ENCODE data around the gene ADAMTS17.

ADAMTS17 gene

GRCh38 chr15:100114100-100114499 is 227.7 kb downstream of the ADAMTS17 start:
- no peak overlapping the region for H3K27ac Mint-ChIP-seq
- no peak for ATAC-seq (ENCODE audit: low read depth)
- H3K9me3 Mint-ChIP-seq = no peaks in the 10 kb centered on the region
- H3K4me1 Mint-ChIP-seq = no peaks in the 10 kb centered on the region
- DNase-seq (ENCODE audit: low spot score in 2 of 2) = no peak
- peaks cover 3% of the 10 kb centered on the region for H3K27me3 Mint-ChIP-seq
- H3K36me3 Mint-ChIP-seq = no peaks in the 10 kb centered on the region
- H3K4me3 Mint-ChIP-seq = no peak overlapping the region

- ATAC-seq (ENCODE audit: low read depth) (no peak), DNase-seq (ENCODE audit: low spot score in 2 of 2) (no peak)
- Mint-ChIP-seq H3K4me3 (no peak overlapping the region), H3K4me1 (no peaks in the 10 kb centered on the region), H3K27ac (no peak overlapping the region), H3K36me3 (no peaks in the 10 kb centered on the region), H3K27me3 (peaks cover 5% of the 10 kb centered on the region), H3K9me3 (no peaks in the 10 kb centered on the region)
Measured at GRCh38 chr15:100113351-100114080, 228.3 kb downstream of the ADAMTS17 start.

- DNase-seq (ENCODE audit: low spot score in 2 of 2) (no peak), ATAC-seq (ENCODE audit: low read depth) (no peak)
- H3K36me3 Mint-ChIP-seq = no peaks in the 10 kb centered on the region
- H3K4me3 Mint-ChIP-seq = no peak overlapping the region
- H3K27ac Mint-ChIP-seq = no peak overlapping the region
- H3K27me3 Mint-ChIP-seq = peaks cover 5% of the 10 kb centered on the region
- H3K9me3 Mint-ChIP-seq = no peaks in the 10 kb centered on the region
- no peaks in the 10 kb centered on the region for H3K4me1 Mint-ChIP-seq
Measured at GRCh38 chr15:100112636-100113305, 229.0 kb downstream of the ADAMTS17 start.

- H3K27ac Mint-ChIP-seq = no peak overlapping the region
Measured at GRCh38 chr15:100112061-100112420, 229.7 kb downstream of the ADAMTS17 start.

GRCh38 chr15:100111125-100112060 is 230.4 kb downstream of the ADAMTS17 start:
- DNase-seq (ENCODE audit: low spot score in 2 of 2) (no peak), ATAC-seq (ENCODE audit: low read depth) (no peak)
- no peaks in the 10 kb centered on the region for H3K4me1 Mint-ChIP-seq
- H3K27ac Mint-ChIP-seq = no peak overlapping the region
- H3K9me3 Mint-ChIP-seq = no peaks in the 10 kb centered on the region
- peaks cover 5% of the 10 kb centered on the region for H3K27me3 Mint-ChIP-seq
- no peak overlapping the region for H3K4me3 Mint-ChIP-seq
- H3K36me3 Mint-ChIP-seq = no peaks in the 10 kb centered on the region

More at GRCh38 chr15:100112061-100112420, 229.7 kb downstream of the ADAMTS17 start:
- ATAC-seq (ENCODE audit: low read depth) (no peak), DNase-seq (ENCODE audit: low spot score in 2 of 2) (no peak)
- Mint-ChIP-seq H3K4me1 (no peaks in the 10 kb centered on the region), H3K4me3 (no peak overlapping the region), H3K9me3 (no peaks in the 10 kb centered on the region), H3K27me3 (peaks cover 5% of the 10 kb centered on the region), H3K36me3 (no peaks in the 10 kb centered on the region)

- Mint-ChIP-seq H3K9me3 (no peaks in the 10 kb centered on the region), H3K4me3 (no peak overlapping the region), H3K27me3 (peaks cover 3% of the 10 kb centered on the region), H3K4me1 (no peaks in the 10 kb centered on the region), H3K27ac (no peak overlapping the region), H3K36me3 (no peaks in the 10 kb centered on the region)
- ATAC-seq (ENCODE audit: low read depth) (no peak), DNase-seq (ENCODE audit: low spot score in 2 of 2) (no peak)
Measured at GRCh38 chr15:100109486-100110035, 232.2 kb downstream of the ADAMTS17 start.

GRCh38 chr15:100108846-100109245 is 232.9 kb downstream of the ADAMTS17 start:
- H3K9me3 Mint-ChIP-seq = no peaks in the 10 kb centered on the region
- H3K27me3 Mint-ChIP-seq = peaks cover 3% of the 10 kb centered on the region
- ATAC-seq (ENCODE audit: low read depth) (no peak), DNase-seq (ENCODE audit: low spot score in 2 of 2) (no peak)
- H3K4me3 Mint-ChIP-seq = no peak overlapping the region
- no peak overlapping the region for H3K27ac Mint-ChIP-seq
- H3K36me3 Mint-ChIP-seq = no peaks in the 10 kb centered on the region
- H3K4me1 Mint-ChIP-seq = no peaks in the 10 kb centered on the region

- Mint-ChIP-seq H3K27me3 (peaks cover 3% of the 10 kb centered on the region), H3K27ac (no peak overlapping the region), H3K4me1 (no peaks in the 10 kb centered on the region), H3K4me3 (no peak overlapping the region), H3K9me3 (no peaks in the 10 kb centered on the region), H3K36me3 (no peaks in the 10 kb centered on the region)
- ATAC-seq (ENCODE audit: low read depth) (no peak), DNase-seq (ENCODE audit: low spot score in 2 of 2) (no peak)
Measured at GRCh38 chr15:100108346-100108745, 233.4 kb downstream of the ADAMTS17 start.

- Mint-ChIP-seq H3K4me3 (no peak overlapping the region), H3K9me3 (no peaks in the 10 kb centered on the region), H3K4me1 (no peaks in the 10 kb centered on the region), H3K27me3 (peaks cover 3% of the 10 kb centered on the region), H3K27ac (no peak overlapping the region), H3K36me3 (no peaks in the 10 kb centered on the region)
- DNase-seq (ENCODE audit: low spot score in 2 of 2) = no peak
- no peak for ATAC-seq (ENCODE audit: low read depth)
Measured at GRCh38 chr15:100107606-100108225, 234.1 kb downstream of the ADAMTS17 start.

- no peak overlapping the region for H3K4me3 Mint-ChIP-seq
- DNase-seq (ENCODE audit: low spot score in 2 of 2) (no peak), ATAC-seq (ENCODE audit: low read depth) (no peak)
- H3K4me1 Mint-ChIP-seq = no peaks in the 10 kb centered on the region
- no peak overlapping the region for H3K27ac Mint-ChIP-seq
- H3K9me3 Mint-ChIP-seq = no peaks in the 10 kb centered on the region
- peaks cover 3% of the 10 kb centered on the region for H3K27me3 Mint-ChIP-seq
- no peaks in the 10 kb centered on the region for H3K36me3 Mint-ChIP-seq
Measured at GRCh38 chr15:100107151-100107550, 234.6 kb downstream of the ADAMTS17 start.

GRCh38 chr15:100106732-100107131 is 235.0 kb downstream of the ADAMTS17 start:
- no peak overlapping the region for H3K4me3 Mint-ChIP-seq
- no peak overlapping the region for H3K27ac Mint-ChIP-seq
- peaks cover 3% of the 10 kb centered on the region for H3K27me3 Mint-ChIP-seq
- no peaks in the 10 kb centered on the region for H3K9me3 Mint-ChIP-seq
- H3K4me1 Mint-ChIP-seq = no peaks in the 10 kb centered on the region
- DNase-seq (ENCODE audit: low spot score in 2 of 2) = no peak
- no peaks in the 10 kb centered on the region for H3K36me3 Mint-ChIP-seq
- no peak for ATAC-seq (ENCODE audit: low read depth)

- no peak for ATAC-seq (ENCODE audit: low read depth)
- H3K36me3 Mint-ChIP-seq = no peaks in the 10 kb centered on the region
- no peak overlapping the region for H3K27ac Mint-ChIP-seq
Measured at GRCh38 chr15:100105101-100105500, 236.7 kb downstream of the ADAMTS17 start.

GRCh38 chr15:100104245-100104644 is 237.5 kb downstream of the ADAMTS17 start:
- Mint-ChIP-seq H3K9me3 (no peaks in the 10 kb centered on the region), H3K36me3 (no peaks in the 10 kb centered on the region), H3K27me3 (peaks cover 5% of the 10 kb centered on the region), H3K4me3 (no peak overlapping the region), H3K4me1 (no peaks in the 10 kb centered on the region), H3K27ac (no peak overlapping the region)
- DNase-seq (ENCODE audit: low spot score in 2 of 2) (no peak), ATAC-seq (ENCODE audit: low read depth) (no peak)

More at GRCh38 chr15:100105101-100105500, 236.7 kb downstream of the ADAMTS17 start:
- no peak overlapping the region for H3K4me3 Mint-ChIP-seq
- no peaks in the 10 kb centered on the region for H3K4me1 Mint-ChIP-seq
- H3K9me3 Mint-ChIP-seq = no peaks in the 10 kb centered on the region
- DNase-seq (ENCODE audit: low spot score in 2 of 2) = no peak
- peaks cover 6% of the 10 kb centered on the region for H3K27me3 Mint-ChIP-seq
